ENCODE measurements around the gene CLASRP.
"Not testable (repeated sequence)": the region's sequence is repeated elsewhere in the genome, so short reads cannot be mapped to it uniquely, and the experiment has no call there.

The CLASRP gene

DNA sequence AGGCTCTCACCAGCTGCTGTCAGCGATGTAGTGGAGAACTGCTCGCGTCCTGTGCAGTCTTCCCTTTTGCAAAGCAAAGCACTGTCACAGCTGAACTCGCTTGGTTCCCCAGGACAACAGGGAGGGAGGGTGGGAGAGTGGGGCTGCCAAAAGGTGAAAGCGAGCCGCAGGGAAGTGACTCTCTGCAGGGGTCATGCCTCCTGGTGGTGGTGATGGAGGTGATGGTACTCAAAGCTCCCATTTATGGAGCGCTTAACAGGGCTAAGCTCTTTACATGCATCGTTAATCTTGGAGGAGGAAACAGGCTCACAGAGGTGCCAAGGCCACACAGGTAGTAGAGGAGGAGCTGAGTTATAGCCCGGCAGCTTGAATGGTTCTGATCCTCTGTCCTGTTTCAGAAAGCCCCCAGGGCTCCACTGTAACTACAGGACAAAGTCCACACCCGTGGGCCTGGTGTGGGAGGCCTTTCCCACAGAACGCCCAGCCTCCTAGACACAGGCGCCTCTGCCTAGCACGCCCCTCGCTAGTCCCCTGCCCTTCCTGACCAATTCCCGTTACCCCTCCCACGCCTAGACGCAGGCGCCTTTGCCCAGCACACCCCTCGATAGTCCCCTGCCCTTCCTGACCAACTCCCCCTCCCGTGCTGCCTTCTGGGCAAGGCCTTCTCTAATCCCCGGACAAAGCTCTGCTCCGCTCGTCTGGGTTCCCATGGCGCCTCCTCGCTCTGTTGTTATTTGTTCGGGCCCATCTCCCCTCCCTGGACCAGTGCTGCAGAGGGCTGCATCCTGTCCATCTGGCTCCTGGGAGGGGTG lies 64.9 kb downstream of the CLASRP start:
- DNase-seq (ENCODE audit: low spot score): peak; percentile 83

DNA sequence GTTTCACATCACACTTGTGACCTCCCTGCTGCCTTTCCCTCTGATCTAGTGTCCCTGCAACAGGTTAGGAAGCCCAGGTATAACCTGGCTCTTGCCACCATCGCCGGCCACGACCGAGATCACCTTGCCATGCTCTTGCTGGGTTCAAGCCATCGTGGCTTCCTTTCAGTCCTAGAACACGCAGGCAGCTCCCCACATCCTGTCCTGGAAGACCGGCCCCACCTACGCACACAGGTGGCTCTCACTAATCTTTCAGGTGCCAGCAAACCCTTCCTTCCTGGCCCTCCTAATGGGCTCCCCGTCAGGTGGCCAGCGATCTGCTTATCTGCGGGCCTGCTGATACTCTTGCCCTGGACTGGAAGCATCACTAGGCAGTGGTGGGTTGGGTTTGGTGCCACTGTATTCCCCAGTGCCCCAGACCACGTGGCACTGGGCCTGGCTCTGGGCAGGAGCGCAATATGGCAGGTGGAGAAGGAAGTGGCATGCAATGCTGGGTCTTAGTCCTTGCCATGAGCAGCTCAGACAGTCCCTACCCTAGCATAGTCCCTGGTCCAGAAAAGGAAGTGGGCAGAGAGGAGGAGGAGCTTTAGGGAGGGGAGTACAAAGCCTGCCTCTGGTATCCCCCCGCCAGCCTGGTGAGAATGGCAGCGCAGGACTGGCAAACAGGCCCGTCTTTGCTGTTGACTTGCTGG lies 66.0 kb downstream of the CLASRP start:
- DNase-seq (ENCODE audit: low spot score): no peak

DNA sequence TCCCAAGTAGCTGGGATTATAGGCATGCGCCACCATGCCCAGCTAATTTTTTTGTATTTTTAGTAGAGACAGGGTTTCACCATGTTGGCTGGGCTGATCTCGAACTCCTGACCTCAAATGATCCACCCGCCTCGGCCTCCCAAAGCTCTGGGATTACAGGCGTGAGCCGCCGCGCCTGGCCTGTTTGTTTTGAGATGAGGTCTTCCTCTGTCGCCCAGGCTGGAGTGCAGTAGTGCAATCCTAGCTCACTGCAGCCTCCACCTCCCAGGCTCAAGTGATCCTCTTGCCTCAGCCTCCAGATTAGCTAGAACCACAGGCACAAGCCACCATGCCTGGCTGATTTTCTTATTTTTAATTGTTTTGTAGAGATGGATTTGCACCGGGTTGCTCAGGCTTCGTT lies 67.5 kb downstream of the CLASRP start:
- DNase-seq (ENCODE audit: low spot score): not testable (repeated sequence)

DNA sequence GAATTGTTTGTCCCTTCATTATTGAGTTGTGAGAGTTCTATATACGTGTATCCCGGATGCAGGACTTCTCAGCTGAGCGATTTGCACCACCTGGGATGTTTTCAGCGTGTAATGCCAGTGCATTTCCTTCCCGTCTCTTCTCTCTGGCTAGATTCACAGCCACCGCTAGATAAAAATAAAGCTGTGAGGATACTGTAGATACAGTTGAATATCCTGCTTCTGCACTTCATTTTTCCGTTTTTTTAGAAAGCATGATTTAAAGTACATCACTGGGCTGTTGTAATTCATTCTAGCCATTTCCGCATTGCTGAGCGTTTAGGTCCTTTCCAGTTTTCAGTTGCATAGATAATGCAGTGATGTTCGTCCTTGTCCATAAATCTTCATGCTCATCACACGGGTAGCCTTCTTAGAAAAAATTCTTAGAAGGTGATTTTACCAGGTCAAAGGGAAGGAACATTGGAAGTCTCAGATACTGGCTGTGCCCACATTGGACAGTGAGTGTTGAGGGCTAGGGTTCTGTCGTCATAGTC lies 68.8 kb downstream of the CLASRP start:
- no peak for DNase-seq (ENCODE audit: low spot score)

DNA sequence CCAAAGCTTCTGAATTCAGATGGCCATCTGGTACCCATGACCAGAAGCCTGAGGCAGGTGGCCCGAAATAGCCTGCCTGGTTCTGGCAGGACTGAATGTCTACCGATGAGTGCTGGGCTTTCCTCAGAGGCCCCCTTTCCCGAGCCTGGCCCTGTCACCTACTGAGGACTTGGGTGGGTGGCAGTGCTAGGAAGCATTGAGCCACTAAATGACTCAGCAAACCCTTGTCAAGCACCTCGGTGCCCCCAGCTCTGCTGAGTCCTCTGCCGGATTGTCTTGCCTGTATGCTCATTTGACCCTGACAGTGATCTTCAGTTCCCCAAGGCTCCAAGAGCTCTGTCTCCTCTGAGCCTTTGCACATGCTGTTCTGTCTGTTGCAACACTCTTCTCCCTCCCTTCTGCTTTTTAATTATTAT lies 72.0 kb downstream of the CLASRP start:
- DNase-seq (ENCODE audit: low spot score): no peak

DNA sequence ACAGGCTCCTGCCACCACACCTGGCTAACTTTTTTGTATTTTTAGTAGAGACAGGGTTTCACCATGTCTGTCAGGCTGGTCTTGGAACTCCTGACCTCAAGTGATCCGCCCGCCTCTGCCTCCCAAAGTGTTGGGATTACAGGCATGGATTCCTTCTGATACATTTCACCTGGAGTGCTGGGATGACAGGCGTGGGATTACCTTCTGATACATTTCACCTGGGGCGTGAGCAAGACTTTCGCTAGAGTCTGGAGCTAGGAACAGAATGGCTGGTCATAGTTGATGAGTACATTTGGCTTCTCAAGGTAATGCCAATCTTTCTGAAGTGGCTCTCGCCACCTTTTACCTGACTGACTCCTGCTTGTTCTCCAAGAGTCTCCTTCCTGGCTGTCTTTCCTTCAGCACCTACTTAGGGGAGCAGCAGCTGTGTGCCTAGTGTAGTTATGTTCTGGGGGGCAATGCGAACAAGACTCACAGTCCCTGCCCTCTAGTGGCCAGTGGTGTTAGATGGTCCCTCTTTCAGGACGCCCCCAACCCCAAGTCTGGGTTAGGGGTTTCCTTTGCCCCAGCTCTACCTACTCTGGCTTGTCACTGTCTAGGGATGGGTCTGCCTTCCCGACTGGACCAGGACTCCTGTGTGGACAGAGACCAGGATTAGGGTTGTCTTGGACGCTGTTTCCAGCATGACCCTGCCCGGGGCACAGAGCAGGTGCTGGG lies 73.4 kb downstream of the CLASRP start:
- no peak for DNase-seq (ENCODE audit: low spot score)

GRCh38 chr19:45113628-45114027 lies 74.8 kb downstream of the CLASRP start:
- DNase-seq (ENCODE audit: low spot score): no peak

GRCh38 chr19:45114116-45114515 lies 75.3 kb downstream of the CLASRP start:
- DNase-seq (ENCODE audit: low spot score): no peak

DNA sequence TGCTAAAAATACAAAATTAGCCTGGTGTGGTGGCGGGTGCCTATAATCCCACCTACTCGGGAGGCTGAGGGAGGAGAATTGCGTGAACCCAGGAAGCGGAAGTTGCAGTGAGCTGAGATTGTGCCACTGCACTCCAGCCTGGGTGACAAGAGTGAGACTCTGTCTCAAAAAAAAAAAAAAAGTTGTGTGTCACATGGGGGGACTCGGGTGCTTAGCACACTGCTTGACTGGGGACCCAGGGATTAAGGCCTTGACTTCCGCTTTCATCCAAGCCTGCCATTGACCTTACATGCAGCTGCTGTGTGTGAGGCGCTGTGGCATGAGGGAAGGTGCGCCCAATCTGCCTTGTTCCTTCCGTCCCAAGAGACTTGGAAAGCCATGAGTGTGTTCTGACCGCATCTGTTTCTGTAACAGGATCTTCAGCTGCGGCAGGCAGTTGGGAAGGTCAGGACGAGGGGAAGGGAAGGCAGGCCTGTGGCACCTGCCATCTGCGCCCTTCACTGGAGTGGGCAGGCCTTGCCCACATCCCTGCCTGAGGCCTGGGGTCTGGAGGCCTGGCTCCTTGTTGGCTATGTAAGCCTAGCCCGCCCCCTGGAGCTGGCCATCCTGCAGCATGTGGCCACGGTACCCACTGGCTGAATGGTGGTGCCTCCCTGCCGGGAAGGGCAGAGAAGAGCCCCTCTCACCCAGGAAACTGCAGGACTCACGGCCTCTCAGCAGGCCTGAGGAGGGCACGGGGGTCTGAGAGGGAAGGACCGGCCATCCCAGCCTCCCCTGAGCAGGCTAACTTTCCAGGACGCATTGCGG lies 77.2 kb downstream of the CLASRP start:
- DNase-seq (ENCODE audit: low spot score): peak; percentile 68

DNA sequence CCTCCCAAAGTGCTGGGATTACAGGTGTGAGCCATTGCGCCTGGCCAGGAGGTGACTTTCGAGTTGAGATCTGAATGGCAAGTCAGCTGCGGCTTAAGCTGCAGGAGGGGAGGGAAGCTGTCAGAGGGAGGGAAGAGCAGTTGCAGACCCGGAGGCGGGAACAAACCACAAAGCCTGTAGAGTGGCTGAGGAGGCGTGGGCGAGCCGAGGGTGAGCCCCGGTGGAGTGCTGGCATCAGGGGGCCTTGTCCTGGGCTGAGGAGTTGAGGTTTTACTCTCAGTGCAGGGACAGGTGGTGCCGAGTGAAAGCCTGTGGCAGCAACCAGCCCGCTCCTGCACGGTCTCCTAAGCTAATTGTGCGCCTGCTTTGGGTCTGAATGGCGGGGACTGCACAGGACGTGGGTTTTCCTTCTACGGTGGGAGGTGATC lies 78.3 kb downstream of the CLASRP start:
- DNase-seq (ENCODE audit: low spot score): no peak

- no peak for DNase-seq (ENCODE audit: low spot score)
Observed at GRCh38 chr19:45117671-45118070, 78.8 kb downstream of the CLASRP start.

- no peak for DNase-seq (ENCODE audit: low spot score)
Observed at GRCh38 chr19:45118106-45118505, 79.3 kb downstream of the CLASRP start.

DNA sequence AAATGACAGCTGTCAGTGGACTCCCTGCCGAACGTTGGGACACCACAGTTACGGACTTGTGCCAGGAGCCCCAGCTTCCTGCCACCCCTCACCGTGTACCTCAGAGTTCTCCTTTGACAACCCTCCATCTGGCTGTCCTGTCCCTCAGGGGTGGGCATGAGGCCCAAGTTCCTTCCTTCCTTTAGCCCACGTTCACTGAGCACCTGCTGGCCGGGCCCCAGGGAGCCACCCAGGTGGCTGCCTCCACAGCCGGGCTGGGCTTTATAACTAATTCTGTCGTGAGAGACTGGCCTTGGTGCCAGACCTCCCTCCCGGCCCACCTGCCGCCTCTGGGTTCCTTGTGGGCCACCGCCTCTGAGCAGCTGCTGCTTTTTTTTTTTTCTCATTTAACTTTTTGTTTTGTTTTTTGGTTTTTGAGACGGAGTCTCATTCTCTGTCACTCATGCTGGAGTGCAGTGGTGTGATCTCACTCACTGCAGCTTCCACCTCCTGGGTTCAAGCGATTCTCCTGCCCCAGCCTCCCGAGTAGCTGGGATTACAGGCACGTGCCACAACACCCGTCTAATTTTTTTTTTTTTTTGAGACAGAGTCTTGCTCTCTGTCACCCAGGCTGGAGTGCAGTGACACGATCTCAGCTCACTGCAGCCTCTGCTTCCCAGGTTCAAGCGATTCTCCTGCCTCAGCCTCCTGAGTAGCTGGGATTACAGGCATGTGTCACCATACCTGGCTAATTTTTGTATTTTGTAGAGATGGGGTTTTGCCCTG lies 79.9 kb downstream of the CLASRP start:
- DNase-seq (ENCODE audit: low spot score): not testable (repeated sequence)

GRCh38 chr19:45119582-45119981 lies 80.7 kb downstream of the CLASRP start:
- no peak for DNase-seq (ENCODE audit: low spot score)
